ENCODE results near the gene C3.

The C3 gene

DNA sequence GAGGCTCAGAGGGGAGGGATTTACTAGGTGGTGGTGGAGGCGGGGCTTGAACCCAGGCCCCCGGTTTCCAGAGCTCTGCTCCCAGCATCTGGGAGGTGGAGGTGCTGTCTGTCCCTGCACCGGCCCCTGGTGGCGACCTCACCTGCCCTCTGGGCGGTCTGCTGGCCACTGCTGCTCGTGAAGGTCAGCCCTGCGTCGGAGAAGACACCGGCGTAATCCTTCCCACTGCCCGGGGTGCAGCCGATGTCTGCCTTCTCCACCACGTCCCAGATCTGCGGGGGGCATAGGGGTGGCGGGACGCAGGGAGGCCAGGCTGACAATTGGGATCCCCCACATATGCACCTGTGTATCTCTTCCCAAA is 12.8 kb downstream of the C3 start:
- no peak overlapping the region for H3K4me3 ChIP-seq (ENCODE audit: low read length)
- TF ChIP-seq ZNF274 (IDR thresholded peaks at IDR 0.05; ENCODE audit: low read depth, low read length): no peak

GRCh38 chr19:6707011-6707657 is 13.3 kb downstream of the C3 start:
- no peak overlapping the region for H3K4me3 ChIP-seq (ENCODE audit: low read length)
- TF ChIP-seq ZNF274 (IDR thresholded peaks at IDR 0.05; ENCODE audit: low read depth, low read length): no peak

- no peak for TF ChIP-seq ZNF274 (IDR thresholded peaks at IDR 0.05; ENCODE audit: low read depth, low read length)
- H3K4me3 ChIP-seq (ENCODE audit: low read length): no peak overlapping the region
Observed at GRCh38 chr19:6706633-6706958, 13.9 kb downstream of the C3 start.

- H3K4me3 ChIP-seq (ENCODE audit: low read length): no peak overlapping the region
- no peak for TF ChIP-seq ZNF274 (IDR thresholded peaks at IDR 0.05; ENCODE audit: low read depth, low read length)
Observed at GRCh38 chr19:6705931-6706632, 14.4 kb downstream of the C3 start.

DNA sequence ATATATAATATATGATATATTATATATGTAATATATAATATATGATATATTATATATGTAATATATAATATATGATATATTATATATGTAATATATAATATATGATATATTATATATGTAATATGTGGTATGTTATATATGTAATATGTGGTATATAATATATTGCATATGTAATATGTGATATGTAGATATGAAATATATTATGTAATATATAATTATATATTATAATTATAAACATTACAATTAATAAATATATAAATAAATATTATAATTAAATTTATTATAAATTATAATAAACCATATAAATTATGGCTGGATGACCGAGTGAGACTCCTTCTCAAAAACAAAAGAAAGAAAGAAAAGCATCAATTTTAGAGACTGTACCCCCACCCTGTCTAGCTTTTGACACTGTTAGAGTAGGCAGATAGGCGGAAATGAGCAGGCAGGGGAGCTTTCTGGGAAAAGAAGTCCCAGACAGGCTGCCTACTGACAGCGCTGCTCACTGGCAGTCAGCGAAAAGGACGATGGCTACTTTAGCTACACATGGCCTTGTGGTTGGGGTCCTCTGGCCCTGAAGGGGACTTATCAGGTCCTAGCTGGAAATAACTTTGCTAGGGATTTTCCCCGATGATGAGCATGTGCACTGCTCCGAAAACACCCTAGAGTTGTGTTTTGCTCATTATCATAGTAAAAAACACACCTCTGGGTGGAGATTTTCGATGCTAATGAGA is 19.7 kb downstream of the C3 start:
- TF ChIP-seq ZNF274 (IDR thresholded peaks at IDR 0.05; ENCODE audit: low read depth, low read length): no peak
- H3K4me3 ChIP-seq (ENCODE audit: low read length): no peak overlapping the region

GRCh38 chr19:6699935-6700334 is 20.5 kb downstream of the C3 start:
- TF ChIP-seq ZNF274 (IDR thresholded peaks at IDR 0.05; ENCODE audit: low read depth, low read length): no peak
- H3K4me3 ChIP-seq (ENCODE audit: low read length): no peak overlapping the region

DNA sequence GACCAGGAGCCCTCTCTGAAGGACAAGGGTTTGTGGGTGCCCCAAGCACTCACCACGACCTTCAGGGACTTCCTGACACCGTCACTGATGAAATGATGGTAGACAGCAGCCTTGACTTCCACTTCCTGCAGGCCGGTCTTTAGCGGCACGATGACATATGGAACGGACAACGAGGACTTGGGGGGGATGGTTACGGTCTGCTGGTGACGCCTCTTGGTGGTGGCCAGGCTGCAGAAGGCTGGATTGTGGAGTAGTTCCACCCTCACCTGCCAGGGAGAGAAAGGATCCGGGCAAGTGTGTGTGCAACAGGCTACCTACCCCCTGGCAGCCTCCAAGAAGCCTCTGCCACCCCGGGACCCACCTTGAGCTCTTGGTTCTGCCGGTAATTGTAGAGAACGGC is 23.2 kb downstream of the C3 start:
- no peak for TF ChIP-seq ZNF274 (IDR thresholded peaks at IDR 0.05; ENCODE audit: low read depth, low read length)
- H3K4me3 ChIP-seq (ENCODE audit: low read length): no peak overlapping the region

DNA sequence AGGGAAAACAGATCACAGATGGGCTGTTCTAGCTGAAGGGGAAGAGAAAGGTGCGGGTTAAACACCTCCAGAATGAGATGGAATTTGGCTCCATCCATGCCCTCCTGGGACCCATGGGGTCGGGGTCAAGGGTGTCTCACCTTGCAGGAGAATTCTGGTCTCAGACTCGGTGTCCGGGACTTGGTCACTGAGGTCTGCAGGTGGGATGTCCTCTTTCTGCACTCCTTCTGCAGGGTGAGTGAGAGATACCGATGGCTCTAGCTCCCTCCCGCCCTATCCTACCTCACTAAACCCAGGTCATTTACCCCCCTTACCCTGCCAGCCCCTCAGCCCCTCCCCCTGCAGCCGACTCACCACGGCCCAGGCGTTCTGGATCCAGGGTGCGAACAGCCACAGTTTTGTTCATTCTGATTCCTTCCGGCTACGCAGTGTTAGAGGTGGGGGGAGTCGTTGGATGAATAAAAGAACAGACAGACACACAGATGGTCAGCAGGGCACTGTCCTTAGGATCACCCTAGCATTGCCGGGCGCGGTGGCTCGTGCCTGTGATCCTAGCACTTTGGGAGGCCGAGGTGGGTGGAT is 24.1 kb downstream of the C3 start:
- H3K4me3 ChIP-seq (ENCODE audit: low read length): no peak overlapping the region
- no peak for TF ChIP-seq ZNF274 (IDR thresholded peaks at IDR 0.05; ENCODE audit: low read depth, low read length)

- TF ChIP-seq ZNF274 (IDR thresholded peaks at IDR 0.05; ENCODE audit: low read depth, low read length): no peak
- H3K4me3 ChIP-seq (ENCODE audit: low read length): no peak overlapping the region
Observed at GRCh38 chr19:6694147-6694815, 26.2 kb downstream of the C3 start.

DNA sequence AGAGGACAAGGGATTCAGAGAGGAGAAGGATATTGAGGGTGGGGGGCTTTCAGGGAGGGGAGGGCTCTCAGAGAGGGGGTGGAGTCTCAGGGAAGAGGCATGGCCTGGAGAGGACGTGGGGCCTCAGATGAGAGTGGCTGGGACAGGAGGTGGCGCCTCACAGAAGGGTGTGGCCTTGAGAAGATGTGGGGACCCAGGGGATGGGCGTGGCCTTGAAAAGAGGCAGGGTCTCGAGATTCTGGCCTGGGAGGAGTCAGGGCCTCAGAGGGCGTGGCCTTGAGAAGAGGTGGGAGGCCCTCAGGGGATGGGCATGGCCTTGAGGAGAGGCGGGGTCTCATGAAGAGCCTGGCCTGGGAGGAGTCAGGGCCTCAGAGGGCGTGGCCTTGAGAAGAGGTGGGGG is 26.8 kb downstream of the C3 start:
- no peak for TF ChIP-seq ZNF274 (IDR thresholded peaks at IDR 0.05; ENCODE audit: low read depth, low read length)
- H3K4me3 ChIP-seq (ENCODE audit: low read length): no peak overlapping the region

- TF ChIP-seq ZNF274 (IDR thresholded peaks at IDR 0.05; ENCODE audit: low read depth, low read length): no peak
- H3K4me3 ChIP-seq (ENCODE audit: low read length): no peak overlapping the region
Observed at GRCh38 chr19:6693056-6693471, 27.4 kb downstream of the C3 start.

DNA sequence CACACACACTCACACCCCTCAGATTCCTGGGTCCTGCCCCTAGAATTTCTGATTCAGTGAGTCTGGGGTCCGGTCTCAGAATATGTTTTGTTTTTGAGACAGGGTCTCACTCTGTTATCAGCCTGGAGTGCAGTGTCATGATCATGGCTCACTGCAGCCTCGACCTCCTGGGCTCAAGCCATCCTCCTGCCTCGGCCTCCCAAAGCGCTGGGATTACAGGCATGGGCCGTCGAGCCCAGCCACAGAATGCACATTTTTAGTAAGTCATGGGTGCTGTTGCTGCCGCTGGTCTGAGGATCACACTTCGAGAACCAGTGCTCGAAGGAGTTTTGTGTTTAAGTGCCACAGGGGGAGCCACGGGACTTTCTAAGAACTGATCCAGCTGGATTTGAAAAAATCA is 28.4 kb downstream of the C3 start:
- TF ChIP-seq ZNF274 (IDR thresholded peaks at IDR 0.05; ENCODE audit: low read depth, low read length): no peak

DNA sequence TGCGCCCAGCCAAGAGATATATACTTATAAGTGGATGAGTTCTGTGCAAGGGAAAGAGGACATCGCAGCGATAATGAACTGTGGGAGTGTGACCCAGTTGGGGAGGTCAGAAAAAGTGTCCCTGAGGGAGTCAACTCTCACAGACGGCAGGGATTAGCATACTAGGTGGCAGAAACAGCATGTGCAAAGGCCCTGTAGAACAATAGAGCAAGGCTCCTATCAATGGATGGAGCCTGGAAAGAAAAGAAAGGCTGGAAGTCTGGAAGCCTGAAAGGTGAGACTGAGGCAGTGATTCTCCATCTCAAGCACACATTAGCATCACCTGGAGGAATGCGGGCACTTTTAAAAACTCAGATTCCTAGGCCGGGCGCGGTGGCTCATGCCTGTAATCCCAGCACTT is 29.1 kb downstream of the C3 start:
- TF ChIP-seq ZNF274 (IDR thresholded peaks at IDR 0.05; ENCODE audit: low read depth, low read length): no peak
- H3K4me3 ChIP-seq (ENCODE audit: low read length): no peak overlapping the region

More for the DNA sequence above, 28.4 kb downstream of the C3 start:
- no peak overlapping the region for H3K4me3 ChIP-seq (ENCODE audit: low read length)

DNA sequence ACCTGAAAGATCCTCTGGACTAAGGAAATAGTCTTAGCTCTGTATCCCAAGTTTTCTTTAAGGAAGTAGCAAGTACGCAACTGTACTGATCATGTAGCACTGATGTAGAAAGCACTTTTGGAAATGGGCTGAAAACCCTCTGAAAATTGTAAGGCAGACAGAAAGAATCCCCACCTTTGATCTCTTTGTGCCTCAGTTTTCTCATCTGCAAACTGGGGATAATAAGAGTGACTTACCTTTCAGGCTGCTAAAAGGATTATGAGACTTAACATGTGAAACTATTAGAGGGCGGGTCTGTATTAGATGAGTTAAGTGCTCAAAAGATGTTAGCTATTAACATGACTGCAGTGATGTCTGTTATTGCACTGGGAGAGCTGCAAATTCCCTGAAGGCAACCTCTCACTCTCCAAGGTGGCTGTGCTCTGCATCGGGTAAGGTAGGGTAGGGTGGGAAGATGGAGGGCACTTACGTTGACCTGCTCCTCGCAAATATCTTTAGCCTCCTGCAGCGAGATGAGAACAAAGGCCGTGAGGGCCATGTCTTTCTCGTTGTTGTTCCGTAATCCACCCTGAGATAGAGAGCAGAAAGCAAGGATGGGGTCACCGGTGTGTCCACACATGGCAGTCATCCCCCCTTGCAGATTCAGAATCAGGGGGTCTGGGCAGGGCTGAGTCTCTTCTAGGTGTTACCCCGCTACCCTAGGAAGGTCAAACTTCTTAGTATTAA is 30.1 kb downstream of the C3 start:
- H3K4me3 ChIP-seq (ENCODE audit: low read length): no peak overlapping the region
- no peak for TF ChIP-seq ZNF274 (IDR thresholded peaks at IDR 0.05; ENCODE audit: low read depth, low read length)
